Fibroblast of the aortic adventitia (primary cell): ENCODE results near the gene RNF19B. TPM values are rescaled to one million over a fixed set of nuclear protein-coding genes. Genes with fewer than 3 reads are reported as not detected.

Experiments used
- DNase-seq: peaks from one replicate; pipeline ENCODE4 v3.0.0-alpha.2; 2010; ENCODE audit warnings: low read depth
- H3K4me3 ChIP-seq: 2 replicates; pipeline ENCODE4 v1.5.1; 2011; ENCODE audit warnings: low read depth, mild to moderate bottlenecking, control low read depth, low read length, moderate library complexity
- CTCF ChIP-seq: IDR thresholded peaks from 2 replicates; pipeline ENCODE4 v1.5.1; 2011; ENCODE audit warnings: mild to moderate bottlenecking, low read length, control low read depth, inconsistent platforms; ENCODE audit not compliant: insufficient read depth
- total RNA-seq: library from RNA; depleted of rRNA; stranded (reverse); fragments of >200 nt; gene quantifications from 2 replicates; pipeline ENCODE4 v1.2.3, GENCODE V29; 2012; ENCODE audit warnings: low replicate concordance

The RNF19B gene
- total RNA-seq, 1 donor, result 8.5 TPM

- H3K4me3 ChIP-seq, result no peak overlapping the region
- no peak for TF ChIP-seq CTCF
- DNase-seq, result no peak
Observed at GRCh38 chr1:32934535-32934934, 30.1 kb downstream of the RNF19B start.

GRCh38 chr1:32933742-32934322, 30.8 kb downstream of the RNF19B start:
- no peak overlapping the region for H3K4me3 ChIP-seq
- peak; percentile 59 for DNase-seq
- TF ChIP-seq CTCF, result no peak

- no peak overlapping the region for H3K4me3 ChIP-seq
- DNase-seq, result no peak
- no peak for TF ChIP-seq CTCF
Observed at GRCh38 chr1:32931760-32932159, 32.8 kb downstream of the RNF19B start.

- no peak for TF ChIP-seq CTCF
- no peak overlapping the region for H3K4me3 ChIP-seq
- DNase-seq, result no peak
Observed at GRCh38 chr1:32929366-32929765, 35.2 kb downstream of the RNF19B start.

- TF ChIP-seq CTCF, result no peak
- DNase-seq, result no peak
Observed at GRCh38 chr1:32928715-32929114, 35.9 kb downstream of the RNF19B start.

GRCh38 chr1:32928285-32928684, 36.3 kb downstream of the RNF19B start:
- no peak overlapping the region for H3K4me3 ChIP-seq
- DNase-seq, result no peak
- TF ChIP-seq CTCF, result no peak

More at GRCh38 chr1:32928715-32929114, 35.9 kb downstream of the RNF19B start:
- H3K4me3 ChIP-seq, result no peak overlapping the region

- DNase-seq, result no peak
- TF ChIP-seq CTCF, result no peak
Observed at GRCh38 chr1:32927441-32927840, 37.2 kb downstream of the RNF19B start.

More at GRCh38 chr1:32927441-32927840, 37.2 kb downstream of the RNF19B start:
- H3K4me3 ChIP-seq, result no peak overlapping the region
